Measurements from ENCODE around the gene PRAC2.
"Not testable (repeated sequence)": the region's sequence is repeated elsewhere in the genome, so short reads cannot be mapped to it uniquely, and the experiment has no call there.

PRAC2 gene

DNA sequence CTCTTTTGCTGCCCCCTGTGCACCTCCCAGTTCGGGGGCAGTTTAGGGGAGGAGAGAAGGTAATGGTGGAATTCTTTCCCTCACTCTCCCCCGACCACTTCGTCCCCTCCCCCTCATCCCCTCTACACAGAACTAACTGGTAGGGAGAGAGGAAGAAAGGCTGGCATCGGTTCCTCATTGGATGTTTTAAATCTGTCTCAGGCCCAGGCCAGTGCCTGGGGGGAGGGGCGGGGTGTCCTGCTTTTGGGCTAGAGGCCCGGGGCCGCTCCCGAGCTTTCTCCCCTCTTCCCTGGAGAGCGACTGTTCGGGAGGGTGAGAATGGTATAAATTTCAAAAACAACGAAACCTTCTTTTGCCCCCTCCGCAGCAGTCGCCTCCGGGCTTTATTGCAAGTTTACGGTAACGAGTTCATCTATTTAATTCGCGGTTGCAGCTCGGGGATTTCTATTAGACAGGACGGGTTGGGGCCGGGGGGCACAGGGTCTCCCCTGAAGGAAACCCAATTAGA lies at the start of gene PRAC2:
TSS of gene PRAC2 (plus strand) at position 271 of the 508 bp plus-strand sequence. CDS start 1,226 bp downstream, outside the sequence.
- no peak for DNase-seq

DNA sequence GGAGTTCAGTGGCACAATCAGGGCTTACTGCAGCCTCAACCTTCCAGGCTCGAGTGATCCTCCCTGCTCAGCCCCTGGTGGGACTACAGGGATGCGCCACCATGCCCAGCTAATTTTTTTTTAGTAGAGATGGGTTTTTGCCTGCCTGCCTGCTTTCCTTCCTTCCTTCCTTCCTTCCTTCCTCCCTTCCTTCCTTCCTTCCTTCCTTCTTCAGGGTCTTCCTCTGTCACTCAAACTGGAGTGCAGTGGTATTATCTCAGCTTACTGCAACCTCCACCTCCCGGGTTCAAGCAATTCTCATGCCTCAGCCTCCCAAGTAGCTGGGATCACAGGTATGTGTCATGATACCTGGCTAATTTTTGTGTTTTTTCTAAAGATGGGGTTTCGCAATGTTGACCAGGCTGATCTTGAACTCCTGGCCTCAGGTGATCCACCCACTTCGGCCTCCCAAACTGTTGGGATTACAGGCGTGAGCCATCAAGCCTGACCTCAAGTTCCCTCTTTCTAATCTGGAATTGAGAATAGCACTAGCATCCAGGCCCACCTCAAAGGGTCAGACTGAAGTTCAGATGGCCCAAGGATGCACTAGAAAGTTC lies 45.9 kb upstream of the PRAC2 start:
- DNase-seq, result no peak

GRCh38 chr17:48678141-48678971 lies 44.6 kb upstream of the PRAC2 start:
- peak; percentile 13 for DNase-seq

DNA sequence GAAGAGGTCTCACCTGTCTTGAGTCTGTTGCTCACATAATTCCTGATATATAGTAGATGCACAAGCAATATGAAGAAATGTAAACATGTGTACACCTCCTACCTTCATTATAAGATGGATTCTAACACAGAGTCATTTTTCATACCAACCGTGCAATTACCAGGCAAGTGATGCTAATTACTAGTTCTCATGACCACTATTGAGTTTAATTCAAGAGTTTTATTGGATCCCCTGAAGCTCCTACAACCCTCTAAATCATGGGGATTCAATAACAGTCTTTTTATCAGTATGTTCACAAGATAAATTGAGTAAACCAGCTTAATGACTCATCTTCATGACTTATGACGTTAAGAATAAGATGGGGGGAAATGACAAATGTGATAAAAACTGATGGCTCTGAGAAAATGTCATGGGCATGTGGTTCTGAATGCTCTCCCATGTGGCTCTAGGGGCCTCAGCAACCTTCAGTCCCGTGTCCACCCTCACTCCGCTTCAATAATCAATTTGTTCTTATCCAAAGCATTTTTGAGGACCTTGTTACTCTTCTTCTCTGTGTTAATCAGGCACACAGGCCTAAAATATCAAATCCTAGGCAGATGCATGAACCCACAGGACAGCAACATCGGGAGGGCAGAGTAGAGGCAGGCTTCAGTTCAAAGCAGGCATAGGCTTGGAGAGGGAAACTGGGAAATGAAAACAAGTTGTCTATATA lies 43.4 kb upstream of the PRAC2 start:
- no peak for DNase-seq

GRCh38 chr17:48681609-48682008 lies 41.4 kb upstream of the PRAC2 start:
- no peak for DNase-seq

DNA sequence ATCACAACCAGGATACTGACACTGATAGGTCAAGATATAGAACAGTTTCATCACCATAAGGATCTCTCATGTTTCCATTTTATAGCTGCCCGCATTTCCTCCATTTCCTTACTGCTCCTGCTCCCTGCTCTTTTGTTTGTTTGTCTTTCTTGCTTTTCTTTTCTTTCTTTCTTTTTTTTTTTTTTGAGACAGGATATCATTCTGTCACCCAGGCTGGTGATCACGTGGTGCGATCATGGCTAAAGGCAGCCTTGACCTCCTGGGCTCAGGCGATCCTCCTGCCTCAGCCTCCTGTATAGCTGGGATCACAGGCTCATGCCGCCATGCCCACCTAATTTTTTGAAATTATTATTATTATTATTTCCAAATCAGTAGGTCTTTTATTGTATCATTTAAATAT lies 32.3 kb upstream of the PRAC2 start:
- no peak for DNase-seq

GRCh38 chr17:48692049-48692448 lies 30.9 kb upstream of the PRAC2 start:
- no peak for DNase-seq

DNA sequence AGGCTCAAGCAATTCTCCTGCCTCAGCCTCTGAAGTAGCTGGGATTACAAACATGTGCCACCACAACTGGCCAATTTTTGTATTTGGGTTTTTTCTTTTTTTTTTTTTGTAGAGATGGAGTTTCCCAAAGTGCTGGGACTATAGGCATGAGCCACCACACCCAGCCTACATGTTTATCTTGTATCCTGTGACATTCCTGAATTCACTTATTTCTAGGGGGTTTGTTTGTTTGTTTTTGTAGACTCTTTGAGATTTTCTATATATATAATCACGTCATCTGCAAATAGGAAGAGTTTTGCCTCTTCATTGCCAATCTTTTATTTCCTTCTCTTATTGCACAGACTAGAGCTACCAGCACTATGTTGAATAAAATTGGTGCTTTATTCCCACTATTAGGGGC lies 29.8 kb upstream of the PRAC2 start:
- no peak for DNase-seq

GRCh38 chr17:48701864-48702532 lies 21.0 kb upstream of the PRAC2 start:
- no peak for DNase-seq

GRCh38 chr17:48704361-48705248 lies 18.4 kb upstream of the PRAC2 start:
- no peak for DNase-seq

- DNase-seq, result no peak
Measured at GRCh38 chr17:48711128-48711527, 11.9 kb upstream of the PRAC2 start.

- no peak for DNase-seq
Measured at GRCh38 chr17:48715496-48716399, 7.2 kb upstream of the PRAC2 start.

DNA sequence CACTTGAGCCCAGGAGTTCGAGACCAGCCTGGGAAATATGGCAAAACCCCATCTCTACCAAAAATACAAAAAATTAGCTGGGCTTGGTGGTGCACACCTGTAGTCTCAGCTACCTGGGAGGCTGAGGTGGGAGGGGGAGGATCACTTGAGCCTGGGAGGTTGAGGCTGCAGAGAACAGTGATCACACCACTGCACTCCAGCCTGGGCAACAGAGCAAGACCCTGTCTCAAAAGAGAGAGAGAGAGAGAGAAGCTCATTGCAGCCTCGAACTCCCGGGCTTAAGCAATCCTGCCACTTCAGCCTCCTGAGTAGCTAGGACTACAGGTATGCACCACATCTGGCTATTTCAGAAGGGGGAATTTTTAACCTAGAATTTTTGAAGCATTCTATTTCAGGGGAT lies 6.4 kb upstream of the PRAC2 start:
- not testable (repeated sequence) for DNase-seq

GRCh38 chr17:48717367-48718226 lies 5.4 kb upstream of the PRAC2 start:
- no peak for DNase-seq

DNA sequence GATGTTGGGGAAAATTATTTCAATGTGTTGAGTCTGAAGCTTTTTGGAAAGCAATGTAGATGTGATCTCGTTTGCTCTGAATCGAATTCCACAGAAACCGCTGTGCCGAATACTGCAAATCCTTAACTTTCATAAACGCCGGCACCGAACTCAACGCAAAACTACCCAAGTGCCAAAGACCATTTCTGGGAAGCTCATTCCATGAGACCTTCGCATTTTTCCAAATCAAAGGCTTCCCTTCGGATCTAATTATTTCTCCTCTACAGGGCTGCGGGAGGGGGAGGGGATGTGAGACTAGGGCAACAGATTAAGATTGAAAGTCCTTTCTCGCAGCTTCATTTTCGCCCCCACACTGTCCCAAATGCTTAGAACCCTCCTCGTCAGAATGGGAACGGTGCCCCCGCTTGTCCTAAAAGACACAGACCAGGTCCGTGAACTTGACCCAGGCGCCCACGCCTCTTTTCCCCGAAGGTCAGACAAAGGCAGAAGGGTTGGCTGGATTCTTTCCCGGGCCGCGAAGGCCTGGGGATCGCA lies 4.7 kb upstream of the PRAC2 start:
- no peak for DNase-seq

GRCh38 chr17:48718761-48719641 lies 4.0 kb upstream of the PRAC2 start:
- DNase-seq, result no peak

- DNase-seq, result no peak
Measured at GRCh38 chr17:48719642-48720265, 3.2 kb upstream of the PRAC2 start.
